NCI-H1436 (cell line): ENCODE results near the gene PERM1.
"Not testable (repeated sequence)": the region's sequence is repeated elsewhere in the genome, so short reads cannot be mapped to it uniquely, and the experiment has no call there.

Source experiments
- DNase-seq: peaks from one replicate; lab custom pipeline; 2025; lab: John Stamatoyannopoulos, UW

The PERM1 gene

DNA sequence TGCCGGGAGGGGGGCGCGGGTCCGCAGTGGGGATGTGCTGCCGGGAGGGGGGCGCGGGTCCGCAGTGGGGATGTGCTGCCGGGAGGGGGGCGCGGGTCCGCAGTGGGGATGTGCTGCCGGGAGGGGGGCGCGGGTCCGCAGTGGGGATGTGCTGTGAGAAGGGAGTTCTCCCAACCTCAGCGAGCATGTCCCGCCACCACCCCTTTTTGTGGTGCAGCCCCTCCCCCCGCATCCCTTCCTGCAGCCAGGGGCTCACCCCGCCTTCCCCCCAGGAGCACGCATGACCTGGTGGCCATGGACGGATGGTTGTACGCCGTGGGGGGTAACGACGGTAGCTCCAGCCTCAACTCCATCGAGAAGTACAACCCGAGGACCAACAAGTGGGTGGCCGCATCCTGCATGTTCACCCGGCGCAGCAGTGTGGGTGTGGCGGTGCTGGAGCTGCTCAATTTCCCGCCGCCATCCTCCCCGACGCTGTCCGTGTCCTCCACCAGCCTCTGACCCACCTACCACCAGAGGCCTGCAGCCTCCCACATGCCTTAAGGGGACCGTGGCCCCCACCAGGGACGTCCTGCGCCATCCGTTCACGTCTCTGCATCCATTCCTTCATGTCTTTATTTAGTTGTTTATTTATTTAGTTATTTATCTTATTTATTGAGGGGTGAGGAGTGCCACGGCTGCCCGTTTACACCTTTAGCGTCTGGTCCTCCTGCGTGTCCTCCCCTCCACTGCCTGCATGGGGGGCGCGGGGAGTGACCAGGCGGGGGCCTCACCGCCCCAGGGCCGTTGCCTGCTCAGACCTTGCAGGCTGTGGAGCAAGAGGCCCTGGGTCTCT lies 17.0 kb downstream of the PERM1 start:
- no peak for DNase-seq

DNA sequence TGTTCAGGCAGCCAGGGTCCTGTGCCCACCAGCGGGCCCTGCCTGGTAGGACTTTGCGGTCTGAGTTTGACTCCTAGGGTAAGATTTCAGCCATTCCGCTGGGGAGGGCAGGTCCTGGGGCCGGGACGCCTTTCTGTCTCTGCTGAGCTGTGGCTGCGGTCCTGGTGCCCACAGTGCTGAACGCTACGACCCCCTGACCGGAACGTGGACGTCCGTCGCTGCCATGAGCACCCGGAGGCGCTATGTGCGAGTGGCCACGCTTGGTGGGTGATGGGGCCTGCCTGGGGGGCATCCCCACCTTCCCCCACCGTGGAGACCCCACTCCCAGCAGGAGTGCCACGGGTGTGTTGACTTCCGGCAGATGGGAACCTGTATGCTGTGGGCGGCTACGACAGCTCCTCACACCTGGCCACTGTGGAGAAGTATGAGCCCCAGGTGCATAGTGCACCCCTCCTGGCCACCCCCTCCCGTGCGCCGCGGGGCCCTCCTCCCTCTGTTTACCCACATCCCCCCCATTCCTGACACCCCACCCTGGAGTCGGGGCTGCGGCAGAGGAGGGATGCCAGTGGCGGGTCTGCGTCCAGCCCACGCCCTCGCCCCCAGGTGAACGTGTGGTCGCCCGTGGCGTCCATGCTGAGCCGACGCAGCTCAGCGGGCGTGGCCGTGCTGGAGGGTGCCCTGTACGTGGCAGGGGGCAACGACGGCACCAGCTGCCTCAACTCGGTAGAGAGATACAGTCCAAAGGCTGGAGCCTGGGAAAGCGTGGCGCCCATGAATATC lies 18.0 kb downstream of the PERM1 start:
- no peak for DNase-seq

DNA sequence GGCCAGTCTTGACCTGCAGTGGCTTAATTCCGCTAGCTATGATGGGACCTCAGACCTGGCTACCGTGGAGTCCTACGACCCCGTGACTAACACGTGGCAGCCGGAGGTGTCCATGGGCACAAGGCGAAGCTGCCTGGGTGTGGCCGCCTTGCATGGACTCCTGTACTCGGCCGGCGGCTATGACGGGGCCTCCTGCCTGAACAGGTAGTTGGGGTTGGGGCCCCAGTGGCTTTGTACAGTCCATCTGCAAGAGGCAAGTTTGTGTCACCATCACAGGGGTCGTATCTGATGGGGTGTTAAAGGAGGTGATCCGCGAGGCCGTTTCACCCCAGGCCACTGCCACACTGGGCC lies 18.6 kb downstream of the PERM1 start:
- no peak for DNase-seq

DNA sequence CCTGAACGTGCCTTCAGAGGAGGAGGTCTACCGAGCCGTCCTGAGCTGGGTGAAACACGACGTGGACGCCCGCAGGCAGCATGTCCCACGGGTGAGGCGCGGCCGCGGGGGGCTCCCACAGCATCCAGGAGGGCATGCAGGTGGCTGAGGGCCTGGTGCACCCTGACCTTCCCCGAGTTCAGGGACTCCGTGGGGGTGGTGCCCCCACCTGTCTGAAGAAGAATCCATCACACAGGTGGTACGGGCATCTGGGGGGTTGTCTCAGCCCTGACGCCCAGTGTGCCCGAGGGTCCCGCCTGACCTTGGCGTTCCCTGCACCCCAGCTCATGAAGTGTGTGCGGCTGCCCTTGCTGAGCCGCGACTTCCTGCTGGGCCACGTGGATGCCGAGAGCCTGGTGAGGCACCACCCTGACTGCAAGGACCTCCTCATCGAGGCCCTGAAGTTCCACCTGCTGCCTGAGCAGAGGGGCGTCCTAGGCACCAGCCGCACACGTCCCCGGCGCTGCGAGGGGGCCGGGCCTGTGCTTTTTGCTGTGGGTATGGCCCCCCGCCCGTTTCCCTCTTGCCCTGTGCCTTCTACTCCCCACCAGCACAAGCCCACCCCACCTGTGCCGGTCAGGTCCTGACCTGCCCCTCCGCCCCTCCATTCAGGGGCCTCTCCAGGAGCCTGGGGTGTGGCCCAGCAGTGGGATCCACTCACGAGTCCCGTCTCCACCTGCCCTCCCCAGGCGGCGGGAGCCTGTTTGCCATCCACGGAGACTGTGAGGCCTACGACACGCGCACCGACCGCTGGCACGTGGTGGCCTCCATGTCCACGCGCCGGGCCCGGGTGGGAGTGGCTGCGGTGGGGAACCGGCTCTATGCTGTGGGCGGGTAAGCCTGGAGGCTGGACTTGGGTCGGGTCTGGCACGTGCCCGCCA lies 19.3 kb downstream of the PERM1 start:
- DNase-seq, result no peak

DNA sequence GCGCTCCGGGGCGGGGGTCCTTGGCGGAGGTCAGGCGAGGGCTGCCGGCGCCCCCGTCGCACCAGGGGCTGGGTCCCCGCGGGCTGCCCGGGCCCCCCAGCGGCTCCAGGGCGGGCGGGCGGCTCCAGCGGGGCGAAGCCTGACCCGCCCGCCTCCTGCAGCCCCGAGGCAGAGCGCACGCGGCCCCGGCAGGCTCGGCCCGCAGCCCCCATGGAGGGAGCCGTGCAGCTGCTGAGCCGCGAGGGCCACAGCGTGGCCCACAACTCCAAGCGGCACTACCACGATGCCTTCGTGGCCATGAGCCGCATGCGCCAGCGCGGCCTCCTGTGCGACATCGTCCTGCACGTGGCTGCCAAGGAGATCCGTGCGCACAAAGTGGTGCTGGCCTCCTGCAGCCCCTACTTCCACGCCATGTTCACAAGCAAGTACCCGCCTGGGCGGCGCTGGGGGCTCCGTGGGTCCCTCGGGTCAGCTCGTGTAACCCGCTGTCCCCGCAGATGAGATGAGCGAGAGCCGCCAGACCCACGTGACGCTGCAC lies 20.7 kb downstream of the PERM1 start:
- no peak for DNase-seq

DNA sequence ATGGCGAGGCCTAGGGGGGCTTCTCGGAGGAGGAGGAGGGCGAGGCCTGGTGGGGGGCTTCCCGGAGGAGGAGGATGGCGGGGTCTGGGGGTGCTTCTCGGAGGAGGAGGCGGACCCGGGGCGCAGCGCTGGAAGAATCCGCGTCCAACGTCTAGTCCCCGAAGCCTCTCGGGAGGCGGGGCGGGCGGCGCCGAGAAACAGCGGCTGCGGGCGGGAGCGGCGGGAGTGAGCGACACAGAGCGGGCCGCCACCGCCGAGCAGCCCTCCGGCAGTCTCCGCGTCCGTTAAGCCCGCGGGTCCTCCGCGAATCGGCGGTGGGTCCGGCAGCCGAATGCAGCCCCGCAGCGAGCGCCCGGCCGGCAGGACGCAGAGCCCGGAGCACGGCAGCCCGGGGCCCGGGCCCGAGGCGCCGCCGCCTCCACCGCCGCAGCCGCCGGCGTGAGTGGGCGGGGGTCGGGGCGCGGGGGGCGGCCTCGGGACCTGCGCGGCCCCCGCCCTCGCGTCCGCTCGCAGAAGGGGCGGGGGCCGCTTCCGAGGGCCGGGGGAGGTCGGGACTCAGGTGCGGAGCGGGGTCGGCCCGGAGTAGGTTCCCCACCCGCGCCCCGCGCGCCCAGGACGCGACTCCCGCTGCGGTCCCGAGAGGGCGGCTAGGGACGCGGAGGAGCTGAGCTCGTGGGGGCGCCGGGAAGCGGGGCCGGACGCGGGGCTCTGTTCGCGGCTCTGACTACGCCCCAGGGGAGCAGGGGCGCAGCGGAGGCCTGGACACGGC lies 21.3 kb downstream of the PERM1 start, which contains the start of gene KLHL17:
Gene KLHL17 (plus strand): TSS at position 222 of the 769 bp plus-strand sequence. CDS start 110 bp downstream, at position 332.
- DNase-seq, result peak; percentile 38

DNA sequence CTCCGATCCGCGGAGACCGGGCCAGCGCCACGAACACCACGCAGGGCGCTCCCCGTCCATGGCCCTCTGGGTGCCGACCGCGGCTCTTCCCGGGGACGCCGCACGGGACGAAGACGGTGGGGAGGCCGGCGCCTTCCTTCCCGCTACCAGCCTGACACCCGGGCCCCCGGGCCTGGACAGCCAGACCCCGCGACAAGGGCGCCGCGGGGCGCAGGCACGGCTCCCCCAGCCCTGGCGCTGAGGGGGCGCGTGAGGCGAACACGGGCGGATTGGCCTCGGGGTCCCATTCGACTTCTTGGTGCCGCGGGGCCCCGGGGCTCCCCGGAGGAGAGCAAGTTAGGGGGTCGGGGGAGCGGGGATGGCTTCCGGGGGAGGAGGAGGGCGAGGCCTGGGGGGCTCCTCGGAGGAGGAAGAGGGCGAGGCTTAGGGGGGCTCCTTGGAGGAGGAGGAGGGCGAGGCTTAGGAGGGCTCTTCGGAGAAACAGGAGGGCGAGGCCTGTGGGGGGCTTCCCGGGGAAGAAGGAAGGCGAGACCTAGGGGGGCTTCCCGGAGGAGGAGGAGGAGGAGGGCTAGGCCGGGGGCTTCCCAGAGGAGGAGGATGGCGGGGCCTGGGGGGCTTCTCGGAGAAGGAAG lies 22.0 kb downstream of the PERM1 start:
- no peak for DNase-seq

DNA sequence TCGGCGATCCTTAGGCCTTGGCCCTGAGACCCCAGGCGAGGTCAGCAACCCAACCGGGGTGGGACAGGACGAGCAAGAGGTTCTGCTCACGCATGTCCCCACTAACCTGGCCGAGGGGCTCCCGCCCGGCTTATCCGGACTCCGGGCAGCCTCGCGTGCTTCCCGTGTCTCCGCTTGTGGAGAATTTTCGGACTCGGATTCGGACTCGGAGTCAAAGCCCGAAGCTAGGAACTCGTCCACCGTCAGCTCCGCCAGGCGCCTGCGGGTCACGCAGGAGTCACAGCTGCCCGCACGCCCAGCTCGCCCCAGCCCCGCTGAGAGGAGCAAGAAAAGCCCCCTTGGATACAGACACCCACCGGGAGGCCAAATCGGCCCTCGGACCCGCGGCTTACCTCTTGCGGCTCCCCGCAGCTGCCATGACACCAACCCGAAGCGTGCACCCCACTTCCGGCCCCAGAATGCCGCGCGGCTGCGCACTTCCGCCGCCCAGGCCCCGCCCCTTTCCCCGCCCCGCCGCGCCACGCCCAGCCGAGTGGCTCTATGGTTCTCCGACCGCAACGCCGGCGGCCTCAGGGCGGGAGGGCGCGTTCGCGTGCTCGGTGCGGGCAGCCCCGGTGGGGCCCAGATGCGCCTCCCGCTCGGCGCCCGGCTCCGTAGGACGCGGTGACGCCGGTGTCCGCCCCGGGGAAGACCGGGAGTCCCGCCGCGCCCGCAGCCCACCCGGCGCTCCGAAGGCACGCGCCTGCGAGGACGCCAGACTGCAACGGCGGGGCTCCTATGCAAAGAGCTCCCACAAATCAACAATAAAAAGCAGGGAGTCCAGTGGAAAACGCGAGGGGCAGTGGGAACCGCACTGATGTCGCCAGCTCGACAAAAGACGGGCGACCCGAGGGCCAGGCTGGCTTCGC lies 22.8 kb downstream of the PERM1 start, which contains the start of gene NOC2L:
Gene NOC2L (minus strand): TSS at position 434 of the 908 bp plus-strand sequence. CDS start 16 bp downstream, at position 418.
- DNase-seq, result peak; percentile 82

DNA sequence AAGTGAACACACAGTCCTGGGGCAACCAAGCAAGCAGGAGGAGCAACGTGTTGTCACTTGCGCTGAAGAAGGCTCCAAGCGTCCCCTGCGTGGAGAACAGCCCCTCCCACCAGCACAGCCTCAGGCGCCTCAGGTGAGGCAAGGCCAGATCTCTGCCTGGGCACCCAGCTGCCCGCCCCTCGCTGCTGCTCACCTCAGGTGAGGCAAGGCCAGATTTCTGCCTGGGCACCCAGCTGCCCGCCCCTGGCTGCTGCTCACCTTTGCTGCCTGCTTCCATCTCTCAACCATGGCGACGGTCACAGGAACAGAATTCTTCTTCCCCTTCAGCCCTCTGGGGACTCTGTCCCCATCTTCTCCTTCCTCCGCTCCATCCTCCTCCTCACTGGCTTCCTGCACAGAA lies 25.3 kb downstream of the PERM1 start:
- DNase-seq, result no peak

DNA sequence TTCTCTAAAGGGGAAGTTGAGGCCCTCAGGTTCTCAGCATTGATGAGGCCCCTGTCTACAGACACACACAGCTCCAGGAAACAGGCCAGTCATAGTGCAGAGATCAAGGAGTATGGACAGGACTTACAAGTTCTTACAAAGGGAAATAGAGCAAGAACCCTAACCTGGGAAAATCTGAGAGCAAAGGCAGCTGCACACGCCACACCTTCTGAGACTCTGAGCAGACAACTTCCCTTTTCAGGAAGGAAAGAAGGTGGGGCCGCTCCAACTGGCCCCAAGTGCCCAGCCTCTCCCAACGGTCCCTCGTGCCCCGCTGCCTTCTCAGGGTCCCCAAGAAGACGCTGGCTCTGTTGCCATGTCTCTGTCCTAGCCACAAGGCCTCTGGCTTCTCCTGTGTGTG lies 26.4 kb downstream of the PERM1 start:
- DNase-seq, result no peak

DNA sequence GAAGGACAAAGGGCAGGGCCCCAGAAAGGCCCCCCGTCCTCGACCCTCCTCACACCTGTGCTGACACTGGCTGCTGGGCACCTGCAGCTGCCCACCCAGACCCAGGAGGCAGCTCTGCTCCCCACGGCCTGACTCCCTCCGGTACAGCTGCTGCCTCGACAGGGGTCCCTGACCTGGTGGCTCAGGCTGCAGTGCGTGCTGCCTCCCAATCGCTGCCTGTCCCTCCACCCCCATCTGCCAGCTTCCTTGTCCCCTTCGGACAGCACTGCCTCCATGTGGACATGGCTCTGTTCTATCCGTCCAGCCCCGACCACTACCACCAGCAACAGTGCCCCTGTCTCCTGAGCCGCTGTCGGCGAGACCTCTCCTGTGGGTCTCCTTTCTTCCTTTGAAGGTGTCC lies 27.0 kb downstream of the PERM1 start:
- no peak for DNase-seq

DNA sequence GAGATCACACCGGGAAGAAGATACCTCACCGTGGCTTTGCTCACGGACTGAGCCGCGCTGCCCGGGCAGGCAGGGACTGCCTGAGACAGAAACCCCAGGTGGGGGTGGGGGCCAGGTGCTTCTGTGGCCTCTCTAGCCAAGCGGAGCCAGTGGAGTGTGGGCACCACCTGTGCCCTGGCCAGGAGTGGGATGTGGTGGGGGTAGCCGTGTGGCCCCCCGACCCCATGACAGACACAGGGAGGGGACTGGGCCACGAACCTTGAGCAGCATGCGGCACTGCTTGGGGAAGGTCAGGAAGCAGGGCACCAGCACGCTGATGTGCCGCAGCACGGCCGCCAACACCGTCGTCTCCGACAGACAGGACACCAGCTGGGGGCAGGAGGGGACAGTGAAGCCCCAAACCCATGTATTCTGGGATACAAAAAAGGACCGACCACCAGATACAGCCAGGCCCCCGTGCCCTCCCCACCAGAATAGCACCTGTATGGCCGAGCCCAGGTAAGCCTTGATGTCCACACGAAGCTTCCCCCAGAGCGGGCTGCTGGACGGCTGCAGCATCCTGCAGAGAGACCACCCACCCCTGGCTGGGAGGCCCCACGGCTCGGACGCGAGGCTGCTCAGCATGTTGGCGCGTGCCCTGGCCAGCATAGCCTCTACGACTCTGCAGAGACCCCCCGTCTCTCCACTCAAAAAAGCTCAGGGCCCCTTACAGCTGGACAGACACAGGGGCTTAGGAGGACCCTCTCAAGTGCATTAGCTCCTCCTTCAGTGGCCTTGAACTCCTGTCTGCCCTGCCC lies 28.2 kb downstream of the PERM1 start:
- no peak for DNase-seq

DNA sequence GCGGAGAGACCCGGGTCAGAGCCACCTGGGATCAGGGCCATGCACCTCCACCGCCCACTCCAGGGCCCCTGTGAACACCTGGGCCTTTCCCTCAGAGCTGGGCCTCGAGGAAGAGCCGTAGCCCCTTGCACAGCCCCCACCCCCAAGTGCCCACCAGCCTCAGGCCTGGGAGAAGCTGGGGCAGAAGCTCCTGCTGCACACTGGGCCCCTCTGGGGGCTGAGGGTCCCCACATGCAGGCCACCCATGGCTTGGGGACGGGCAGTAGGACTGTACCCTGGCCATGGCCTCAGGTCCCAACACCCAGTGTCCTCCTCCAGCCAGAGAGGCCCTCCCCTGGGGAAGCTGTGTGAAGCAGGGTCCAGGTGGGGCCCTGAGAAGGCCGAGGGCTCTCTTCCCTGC lies 29.3 kb downstream of the PERM1 start:
- DNase-seq, result no peak

DNA sequence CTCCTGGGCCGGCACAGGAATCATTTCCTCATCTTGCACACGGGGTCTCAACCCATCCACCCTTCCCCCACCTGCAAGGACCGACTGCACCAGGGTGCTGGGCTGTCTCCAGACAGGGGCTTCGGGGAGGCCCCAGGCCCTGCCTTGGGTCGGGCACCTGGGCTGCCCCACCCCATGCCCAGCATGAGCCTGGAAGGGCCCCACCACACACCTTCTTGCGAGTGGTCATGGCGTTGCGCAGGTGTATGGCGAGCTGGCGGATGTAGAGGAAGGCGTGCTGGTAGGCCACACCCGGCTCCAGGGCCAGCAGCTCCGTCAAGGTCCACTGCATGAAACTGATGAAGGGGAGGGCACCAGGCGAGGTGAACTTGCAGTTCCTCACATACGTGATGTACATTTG lies 29.7 kb downstream of the PERM1 start:
- DNase-seq, result no peak

DNA sequence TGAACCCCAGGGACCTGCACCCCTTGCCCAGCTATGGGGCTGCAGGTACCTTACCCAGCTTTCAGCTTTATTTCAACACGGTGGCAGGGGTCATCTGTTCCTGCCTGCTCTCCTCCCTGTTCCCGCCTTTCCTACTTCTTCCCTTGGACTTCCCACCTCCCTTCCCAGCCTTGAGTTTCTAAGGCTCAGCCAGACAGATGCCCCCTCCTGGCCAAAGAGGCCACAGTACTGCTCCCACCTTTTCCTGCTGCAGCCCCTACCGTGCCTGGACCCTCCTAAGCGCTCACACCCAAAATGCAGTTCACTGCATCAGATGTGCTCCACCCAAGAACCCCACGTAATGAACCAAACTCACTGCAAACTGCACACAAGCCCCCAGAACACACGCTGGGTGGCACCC lies 30.5 kb downstream of the PERM1 start:
- no peak for DNase-seq

DNA sequence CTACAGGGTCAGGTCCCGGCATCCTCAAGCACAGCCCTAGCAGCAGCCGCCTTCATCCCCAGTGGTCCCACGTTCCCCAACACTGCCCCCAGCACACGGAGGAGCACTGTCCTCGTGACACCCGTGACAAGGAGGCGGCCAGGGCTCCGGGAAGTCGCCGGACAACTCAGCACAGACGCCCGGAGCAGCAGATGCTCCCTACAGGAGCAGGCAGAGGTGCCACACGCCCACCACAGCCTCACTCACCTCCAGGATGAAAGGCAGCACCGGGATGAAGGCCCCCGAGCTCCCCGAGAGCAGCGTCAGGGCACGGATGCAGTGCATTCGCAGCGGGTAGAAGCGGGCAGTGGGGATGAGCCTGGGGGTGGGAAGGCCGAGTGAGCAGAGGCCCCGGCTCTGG lies 31.0 kb downstream of the PERM1 start:
- no peak for DNase-seq

DNA sequence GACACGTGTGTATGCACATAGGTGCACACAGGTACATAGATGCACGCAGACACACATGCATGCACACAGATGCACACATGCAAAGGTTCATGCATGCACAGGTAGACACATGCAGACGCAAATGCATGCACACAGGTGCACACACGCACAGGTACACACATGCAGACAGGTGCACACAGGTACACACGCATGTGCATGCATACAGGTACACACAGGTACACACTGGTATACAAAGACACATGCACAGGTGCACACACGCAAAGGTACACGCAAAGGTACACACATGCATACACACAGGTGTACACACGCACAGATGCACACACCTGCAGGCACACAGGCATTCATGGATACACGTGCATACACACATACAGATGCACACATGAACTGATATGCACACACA lies 31.6 kb downstream of the PERM1 start:
- no peak for DNase-seq

DNA sequence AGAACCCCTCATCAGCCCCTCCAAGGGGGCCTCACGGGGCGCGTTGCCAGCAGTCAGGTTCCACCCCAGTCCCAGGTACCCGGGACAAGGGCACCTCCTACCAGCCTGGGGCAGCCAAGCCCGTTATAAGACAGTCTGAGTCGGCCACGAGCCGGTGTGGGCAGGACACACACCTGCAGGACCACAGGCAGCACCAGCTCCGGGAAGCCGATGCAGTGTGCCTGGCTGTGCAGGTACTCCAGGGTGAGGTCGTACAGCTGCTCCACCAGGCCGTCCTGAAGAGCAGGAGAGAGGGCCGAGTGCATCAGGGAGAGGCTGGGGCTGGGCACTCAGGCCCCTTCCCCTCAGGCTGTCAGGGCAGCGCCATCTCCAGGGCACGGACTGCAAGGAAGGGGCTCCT lies 33.9 kb downstream of the PERM1 start:
- no peak for DNase-seq

DNA sequence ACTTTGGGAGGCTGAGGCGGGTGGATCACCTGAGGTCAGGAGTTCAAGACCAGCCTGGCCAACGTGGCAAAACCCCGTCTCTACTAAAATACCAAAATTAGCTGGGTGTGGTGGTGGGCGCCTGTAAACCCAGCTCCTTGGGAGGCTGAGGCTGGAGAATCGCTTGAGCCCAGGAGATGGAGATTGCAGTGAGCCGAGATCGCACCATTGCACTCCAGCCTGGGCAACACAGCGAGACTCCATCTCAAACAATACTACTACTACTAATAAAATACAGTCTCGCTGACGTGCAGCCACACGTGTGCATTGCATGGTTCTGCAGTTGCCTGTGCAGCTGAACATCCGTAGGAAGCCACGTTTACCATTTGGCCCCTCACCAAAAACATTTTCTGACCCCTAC lies 35.1 kb downstream of the PERM1 start:
- DNase-seq, result not testable (repeated sequence)
